ENCODE results near the gene DBF4. TPM values are rescaled to one million over a fixed set of nuclear protein-coding genes. Genes with fewer than 3 reads are reported as not detected.
A peak's percentile ranks its signal among the peaks of the same experiment; 100 is the strongest.

Gene DBF4
- total and polyA plus RNA-seq, 10 of the 15 experiments (the other 5 are each of a cell fraction or from before 2014, with no cell fraction given): 29.3 to 89.8 (median 62.4) TPM

GRCh38 chr7:87876869-87877234 is 559 bp downstream of the DBF4 start:
- ChIA-PET RAD21 (ENCODE audit: unreplicated experiment) (interaction anchor here (1.5 to 2.4 kb wide), 2 partner anchors 10 to 165 kb away, joined by 4 to 13 read pairs; no protein-coding TSS in a partner anchor), CTCF (interaction anchor here (0.6 to 0.7 kb wide), 2 partner anchors 10 to 51 kb away, joined by 3 to 4 read pairs; no protein-coding TSS in a partner anchor), POLR2A (interaction anchor here (0.6 to 3.2 kb wide), 5 partner anchors 57 to 532 kb away, joined by 3 to 20 read pairs (median 4); partner anchors contain the start of genes ABCB1, ADAM22 and CROT), SMC1A (ENCODE audit: uncharacterized antibody, unreplicated experiment) (interaction anchor here (1.2 to 3.0 kb wide), 2 partner anchors 50 to 232 kb away, joined by 3 to 19 read pairs; no protein-coding TSS in a partner anchor)
- peak overlapping the region; percentile 69 for H2AFZ ChIP-seq (ENCODE audit: control insufficient read depth, low read depth, low read length)
- under 1% methylated on average over 27 of the region's 27 CpGs for WGBS (ENCODE audit: insufficient coverage, insufficient replicate concordance, low lambda C conversion rate, missing lambda C conversion rate)
- no peak for DNase-seq (ENCODE audit: low read depth, low spot score)
- BruUV-seq (replicated peaks): TSS peak; percentile 63
- no peaks in the 10 kb centered on the region for H4K20me1 ChIP-seq (ENCODE audit: control insufficient read depth, insufficient read depth)
- intact Hi-C loops (cut with micrococcal nuclease; ENCODE audit: unreplicated experiment): loop anchor here (1.0 to 10.0 kb wide), 6 partner anchors 49 to 722 kb away; partner anchors contain the start of genes ABCB4, DMTF1 and TMEM243
- in situ Hi-C loops (cut with MboI): no loop called here
- H3K4me3 ChIP-seq: peak overlapping the region; percentile 88
- no peak for FAIRE-seq
- peak overlapping the region; percentile 92 for H3K27ac ChIP-seq (ENCODE audit: control insufficient read depth, insufficient read depth)
- ATAC-seq: peak; percentile 28
- 0 out of 4 replicates have a peak, but pooled peaks cover 0 to 6% of the 10 kb centered on the region in 2 experiments for H3K36me3 ChIP-seq (ENCODE audit: control insufficient read depth in 2 of 2, insufficient read depth in 2 of 2, low read length in 1 of 2)
- H3K27me3 ChIP-seq (replicated peaks in 1 of 2; ENCODE audit: control insufficient read depth in 2 of 2, insufficient read depth in 2 of 2, low read length in 1 of 2): no peaks in the 10 kb centered on the region
- peaks cover 5% of the 10 kb centered on the region for H3K9me3 ChIP-seq (replicated peaks; ENCODE audit: control insufficient read depth, insufficient read depth, low read length)
- peaks cover 96% of the 10 kb centered on the region for H3K79me2 ChIP-seq (ENCODE audit: control insufficient read depth, insufficient read depth, low read length)
- peak overlapping the region; percentile 96 for H3K9ac ChIP-seq (ENCODE audit: control insufficient read depth, insufficient read depth, low read length)
- H3K4me1 ChIP-seq (ENCODE audit: control insufficient read depth, insufficient read depth, low read length): no peaks in the 10 kb centered on the region
- peak overlapping the region; percentile 54 for H3K4me2 ChIP-seq (ENCODE audit: control insufficient read depth, insufficient read depth)
- TF ChIP-seq CREB1 (IDR thresholded peaks at IDR 0.05; ENCODE audit: low read depth): no peak
- TF ChIP-seq EZH2 (IDR thresholded peaks at IDR 0.05; ENCODE audit: borderline replicate concordance, control insufficient read depth, low read depth, low read length): no peak
- TF ChIP-seq MAX (IDR thresholded peaks at IDR 0.05; ENCODE audit: low read depth, low read length): no peak
- TF ChIP-seq IRF5 (IDR thresholded peaks at IDR 0.05; ENCODE audit: borderline replicate concordance): no peak
- no peak for TF ChIP-seq MEF2A (IDR thresholded peaks at IDR 0.05; ENCODE audit: insufficient read depth, low read depth, low read length)
- no peak for TF ChIP-seq BCLAF1 (IDR thresholded peaks at IDR 0.05)
- peak; percentile 49; the same call in 1 of the 2 replicates for TF ChIP-seq ZBTB11 (CRISPR knock-in tag; IDR thresholded peaks at IDR 0.05)
- TF ChIP-seq HDGF (IDR thresholded peaks at IDR 0.05): no peak
- no peak for TF ChIP-seq CHD2 (IDR thresholded peaks at IDR 0.05; ENCODE audit: borderline replicate concordance, low read depth, low read length)
- TF ChIP-seq NR2F1 (conservative IDR thresholded peaks at IDR 0.05): no peak
- no peak for TF ChIP-seq BMI1 (IDR thresholded peaks at IDR 0.05; ENCODE audit: borderline replicate concordance)
- 0 out of 2 replicates have a peak, but pooled peaks have one; percentile 22 for TF ChIP-seq NBN (IDR thresholded peaks at IDR 0.05)
- TF ChIP-seq MTA3 (IDR thresholded peaks at IDR 0.05; ENCODE audit: borderline replicate concordance, low read length): no peak
- no peak for TF ChIP-seq HCFC1 (IDR thresholded peaks at IDR 0.05; ENCODE audit: low read length)
- TF ChIP-seq ELK1 (IDR thresholded peaks at IDR 0.05; ENCODE audit: low read depth, low read length): no peak
- TF ChIP-seq GATAD2B (conservative IDR thresholded peaks at IDR 0.05; ENCODE audit: low read depth): no peak

Data from GM12878 (cell line).